Measurements from ENCODE around the gene SLC16A8.

- TF ChIP-seq EZH2 (IDR thresholded peaks at IDR 0.05; ENCODE audit: insufficient read depth, low read length) (no peak), CTCF (IDR thresholded peaks at IDR 0.05; ENCODE audit: insufficient read depth, low read depth, low read length) (no peak)
Observed at GRCh38 chr22:38125751-38126201, 41.8 kb upstream of the SLC16A8 start.

All from astrocyte (in vitro differentiated cells and primary cell).